ENCODE results near the gene CRTC1.

DNA sequence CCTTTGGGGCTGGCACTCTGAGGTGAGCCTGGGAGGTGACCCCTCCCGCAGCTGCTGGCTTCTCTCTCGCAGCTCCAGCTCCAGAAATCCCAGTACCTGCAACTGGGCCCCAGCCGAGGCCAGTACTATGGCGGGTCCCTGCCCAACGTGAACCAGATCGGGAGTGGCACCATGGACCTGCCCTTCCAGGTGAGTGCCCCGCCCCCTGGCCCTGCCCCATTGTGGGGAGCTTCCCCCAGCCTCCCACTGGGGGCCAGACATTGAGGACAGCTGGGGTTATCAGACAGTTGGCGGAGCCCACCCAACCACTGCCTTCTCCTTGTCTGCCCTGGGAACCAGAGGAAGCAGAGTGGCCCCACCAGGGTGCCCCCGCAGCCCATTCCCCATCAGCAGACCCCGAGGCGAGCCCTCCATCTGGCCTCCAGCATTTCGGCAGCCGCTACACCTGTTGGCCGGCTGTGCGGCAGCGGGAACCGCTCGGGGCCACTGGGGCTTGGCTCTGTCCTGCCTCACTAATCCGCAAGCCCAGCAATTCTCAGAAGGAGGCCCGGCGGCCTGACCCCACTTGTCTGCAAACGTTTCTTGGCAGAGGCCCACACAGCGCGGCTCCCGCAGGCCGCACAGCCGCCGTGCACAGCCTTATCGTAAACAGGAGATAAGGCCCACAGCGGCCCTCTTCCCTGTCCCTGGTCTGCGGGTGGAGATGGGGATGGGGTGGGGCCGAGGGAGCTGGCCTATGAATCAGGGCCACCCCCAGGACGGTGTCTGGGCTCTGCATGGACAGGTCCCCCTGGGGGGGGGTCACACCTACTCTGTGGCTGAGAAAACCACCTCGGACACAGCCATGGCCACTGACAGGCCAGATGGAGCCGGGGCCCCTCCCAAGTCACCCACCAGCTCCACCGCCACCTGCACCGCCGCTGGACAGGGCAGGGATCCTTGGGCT is 59.6 kb downstream of the CRTC1 start:
- TF ChIP-seq, protein P1, sequence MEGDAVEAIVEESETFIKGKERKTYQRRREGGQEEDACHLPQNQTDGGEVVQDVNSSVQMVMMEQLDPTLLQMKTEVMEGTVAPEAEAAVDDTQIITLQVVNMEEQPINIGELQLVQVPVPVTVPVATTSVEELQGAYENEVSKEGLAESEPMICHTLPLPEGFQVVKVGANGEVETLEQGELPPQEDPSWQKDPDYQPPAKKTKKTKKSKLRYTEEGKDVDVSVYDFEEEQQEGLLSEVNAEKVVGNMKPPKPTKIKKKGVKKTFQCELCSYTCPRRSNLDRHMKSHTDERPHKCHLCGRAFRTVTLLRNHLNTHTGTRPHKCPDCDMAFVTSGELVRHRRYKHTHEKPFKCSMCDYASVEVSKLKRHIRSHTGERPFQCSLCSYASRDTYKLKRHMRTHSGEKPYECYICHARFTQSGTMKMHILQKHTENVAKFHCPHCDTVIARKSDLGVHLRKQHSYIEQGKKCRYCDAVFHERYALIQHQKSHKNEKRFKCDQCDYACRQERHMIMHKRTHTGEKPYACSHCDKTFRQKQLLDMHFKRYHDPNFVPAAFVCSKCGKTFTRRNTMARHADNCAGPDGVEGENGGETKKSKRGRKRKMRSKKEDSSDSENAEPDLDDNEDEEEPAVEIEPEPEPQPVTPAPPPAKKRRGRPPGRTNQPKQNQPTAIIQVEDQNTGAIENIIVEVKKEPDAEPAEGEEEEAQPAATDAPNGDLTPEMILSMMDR (IDR thresholded peaks at IDR 0.05; ENCODE audit: low read length): no peak
- TF ChIP-seq EZH2 (optimal IDR thresholded peaks at IDR 0.05; ENCODE audit: low read depth, low read length): no peak

Data from MM.1S (cell line).